ENCODE measurements around the gene CHRM2. TPM values are rescaled to one million over a fixed set of nuclear protein-coding genes. Genes with fewer than 3 reads are reported as not detected.

The CHRM2 gene
- total RNA-seq, 1 experiment from 2014 or later: not detected

GRCh38 chr7:136941816-136942215 is 73.4 kb downstream of the CHRM2 start:
- Histone ChIP-seq H3K4me1 (ENCODE audit: control insufficient read depth in 1 of 2, insufficient read depth in 2 of 2, low read length in 2 of 2) (no peaks in the 10 kb centered on the region), H3K27me3 (ENCODE audit: insufficient read depth, low read length) (no peaks in the 10 kb centered on the region), H3K9ac (ENCODE audit: low read length) (no peak overlapping the region), H3K36me3 (ENCODE audit: control insufficient read depth in 1 of 2, insufficient read depth in 2 of 2, low read length in 2 of 2) (no peaks in the 10 kb centered on the region), H2AFZ (ENCODE audit: low read depth, low read length, poor library complexity, severe bottlenecking) (no peak overlapping the region), H3K4me3 (replicated peaks in 1 of 2; ENCODE audit: low read depth in 1 of 2, low read length in 2 of 2) (no peak overlapping the region), H3K4me2 (ENCODE audit: low read length) (no peak overlapping the region), H3K79me2 (ENCODE audit: insufficient read depth, low read length) (no peaks in the 10 kb centered on the region), H4K20me1 (ENCODE audit: insufficient read depth) (no peaks in the 10 kb centered on the region), H3K9me2 (ENCODE audit: insufficient read depth) (no peaks in the 10 kb centered on the region), H3K27ac (ENCODE audit: low read depth, low read length) (no peak overlapping the region), H3K9me3 (ENCODE audit: control insufficient read depth in 1 of 2, insufficient read depth in 1 of 2, low read depth in 1 of 2, low read length in 2 of 2) (peaks cover 4% of the 10 kb centered on the region in 2 experiments; a peak in 2 of 4 replicates)
- ChIA-PET POLR2A (no interaction called here), CTCF (no interaction called here), RAD21 (ENCODE audit: low non-redundant PET in 1 of 2, low total read pairs in 2 of 2, uncharacterized antibody in 2 of 2, unreplicated experiment in 2 of 2) (no interaction called here)
- no peak for TF ChIP-seq EGR1 (IDR thresholded peaks at IDR 0.05; ENCODE audit: low read depth)
- TF ChIP-seq CBX3 (IDR thresholded peaks at IDR 0.05; ENCODE audit: low read depth): no peak
- no peak for TF ChIP-seq ZBTB33 (IDR thresholded peaks at IDR 0.05; ENCODE audit: extremely low read depth, insufficient replicate concordance, low read length)
- TF ChIP-seq ATF3 (IDR thresholded peaks at IDR 0.05): no peak
- no peak for TF ChIP-seq POLR2AphosphoS5 (IDR thresholded peaks at IDR 0.05; ENCODE audit: low read depth, low read length)
- TF ChIP-seq SRF (IDR thresholded peaks at IDR 0.05; ENCODE audit: low read depth): no peak
- no peak for TF ChIP-seq ZFX (IDR thresholded peaks at IDR 0.05)
- TF ChIP-seq JUND (IDR thresholded peaks at IDR 0.05): no peak
- no peak for TF ChIP-seq SIN3A (IDR thresholded peaks at IDR 0.05; ENCODE audit: low read depth)
- TF ChIP-seq MAX (IDR thresholded peaks at IDR 0.05): no peak
- no TSS peak for BruUV-seq (replicated peaks)
- DNase-seq (ENCODE audit: low read depth, low spot score) (no peak), ATAC-seq (no peak)
- intact Hi-C loops (cut with micrococcal nuclease): no loop called here
